ENCODE results near the gene ZDHHC14.

ZDHHC14 gene

GRCh38 chr6:157585274-157586087 is 204.5 kb downstream of the ZDHHC14 start:
- Histone ChIP-seq H3K27me3 (ENCODE audit: insufficient read depth, poor library complexity, severe bottlenecking) (no peaks in the 10 kb centered on the region), H3K27ac (replicated peaks) (no peak overlapping the region), H3K4me3 (replicated peaks; ENCODE audit: insufficient read depth, low read length) (no peak overlapping the region)
- no peak for DNase-seq (ENCODE audit: low read depth in 1 of 2, low spot score in 1 of 2)
- TF ChIP-seq GABPA (IDR thresholded peaks at IDR 0.05; ENCODE audit: low read depth): no peak
- no peak for TF ChIP-seq SPI1 (IDR thresholded peaks at IDR 0.05; ENCODE audit: borderline replicate concordance, low read depth)
- TF ChIP-seq, protein P1, sequence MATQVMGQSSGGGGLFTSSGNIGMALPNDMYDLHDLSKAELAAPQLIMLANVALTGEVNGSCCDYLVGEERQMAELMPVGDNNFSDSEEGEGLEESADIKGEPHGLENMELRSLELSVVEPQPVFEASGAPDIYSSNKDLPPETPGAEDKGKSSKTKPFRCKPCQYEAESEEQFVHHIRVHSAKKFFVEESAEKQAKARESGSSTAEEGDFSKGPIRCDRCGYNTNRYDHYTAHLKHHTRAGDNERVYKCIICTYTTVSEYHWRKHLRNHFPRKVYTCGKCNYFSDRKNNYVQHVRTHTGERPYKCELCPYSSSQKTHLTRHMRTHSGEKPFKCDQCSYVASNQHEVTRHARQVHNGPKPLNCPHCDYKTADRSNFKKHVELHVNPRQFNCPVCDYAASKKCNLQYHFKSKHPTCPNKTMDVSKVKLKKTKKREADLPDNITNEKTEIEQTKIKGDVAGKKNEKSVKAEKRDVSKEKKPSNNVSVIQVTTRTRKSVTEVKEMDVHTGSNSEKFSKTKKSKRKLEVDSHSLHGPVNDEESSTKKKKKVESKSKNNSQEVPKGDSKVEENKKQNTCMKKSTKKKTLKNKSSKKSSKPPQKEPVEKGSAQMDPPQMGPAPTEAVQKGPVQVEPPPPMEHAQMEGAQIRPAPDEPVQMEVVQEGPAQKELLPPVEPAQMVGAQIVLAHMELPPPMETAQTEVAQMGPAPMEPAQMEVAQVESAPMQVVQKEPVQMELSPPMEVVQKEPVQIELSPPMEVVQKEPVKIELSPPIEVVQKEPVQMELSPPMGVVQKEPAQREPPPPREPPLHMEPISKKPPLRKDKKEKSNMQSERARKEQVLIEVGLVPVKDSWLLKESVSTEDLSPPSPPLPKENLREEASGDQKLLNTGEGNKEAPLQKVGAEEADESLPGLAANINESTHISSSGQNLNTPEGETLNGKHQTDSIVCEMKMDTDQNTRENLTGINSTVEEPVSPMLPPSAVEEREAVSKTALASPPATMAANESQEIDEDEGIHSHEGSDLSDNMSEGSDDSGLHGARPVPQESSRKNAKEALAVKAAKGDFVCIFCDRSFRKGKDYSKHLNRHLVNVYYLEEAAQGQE (IDR thresholded peaks at IDR 0.05; ENCODE audit: insufficient replicate concordance, low read depth): no peak
- TF ChIP-seq, protein P2, sequence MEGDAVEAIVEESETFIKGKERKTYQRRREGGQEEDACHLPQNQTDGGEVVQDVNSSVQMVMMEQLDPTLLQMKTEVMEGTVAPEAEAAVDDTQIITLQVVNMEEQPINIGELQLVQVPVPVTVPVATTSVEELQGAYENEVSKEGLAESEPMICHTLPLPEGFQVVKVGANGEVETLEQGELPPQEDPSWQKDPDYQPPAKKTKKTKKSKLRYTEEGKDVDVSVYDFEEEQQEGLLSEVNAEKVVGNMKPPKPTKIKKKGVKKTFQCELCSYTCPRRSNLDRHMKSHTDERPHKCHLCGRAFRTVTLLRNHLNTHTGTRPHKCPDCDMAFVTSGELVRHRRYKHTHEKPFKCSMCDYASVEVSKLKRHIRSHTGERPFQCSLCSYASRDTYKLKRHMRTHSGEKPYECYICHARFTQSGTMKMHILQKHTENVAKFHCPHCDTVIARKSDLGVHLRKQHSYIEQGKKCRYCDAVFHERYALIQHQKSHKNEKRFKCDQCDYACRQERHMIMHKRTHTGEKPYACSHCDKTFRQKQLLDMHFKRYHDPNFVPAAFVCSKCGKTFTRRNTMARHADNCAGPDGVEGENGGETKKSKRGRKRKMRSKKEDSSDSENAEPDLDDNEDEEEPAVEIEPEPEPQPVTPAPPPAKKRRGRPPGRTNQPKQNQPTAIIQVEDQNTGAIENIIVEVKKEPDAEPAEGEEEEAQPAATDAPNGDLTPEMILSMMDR (IDR thresholded peaks at IDR 0.05; ENCODE audit: insufficient read depth, low read length): no peak
- no peak for TF ChIP-seq POLR2AphosphoS5 (IDR thresholded peaks at IDR 0.05; ENCODE audit: low read depth)

DNA sequence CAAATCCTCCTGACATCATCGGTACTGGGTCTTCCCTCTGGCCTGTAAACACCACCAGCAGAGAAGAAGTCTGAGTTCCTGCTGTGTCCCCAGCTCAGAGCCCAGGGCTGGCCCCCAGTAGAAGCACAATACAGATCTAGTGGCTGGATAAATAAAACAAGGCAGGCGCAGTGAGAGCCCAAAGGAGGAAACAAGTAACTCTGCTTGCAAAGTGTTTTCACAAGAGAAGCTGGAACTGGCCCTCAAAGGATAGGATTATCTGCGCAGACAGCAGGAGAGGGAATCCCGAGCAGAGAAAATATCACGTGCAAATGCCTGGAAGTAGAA is 205.1 kb downstream of the ZDHHC14 start:
- Histone ChIP-seq H3K27ac (replicated peaks) (no peak overlapping the region), H3K27me3 (ENCODE audit: insufficient read depth, poor library complexity, severe bottlenecking) (no peaks in the 10 kb centered on the region), H3K4me3 (replicated peaks; ENCODE audit: insufficient read depth, low read length) (no peak overlapping the region)
- DNase-seq (ENCODE audit: low read depth in 1 of 2, low spot score in 1 of 2): no peak
- TF ChIP-seq SPI1 (IDR thresholded peaks at IDR 0.05; ENCODE audit: borderline replicate concordance, low read depth) (no peak), POLR2AphosphoS5 (IDR thresholded peaks at IDR 0.05; ENCODE audit: low read depth) (no peak), GABPA (IDR thresholded peaks at IDR 0.05; ENCODE audit: low read depth) (no peak)
- TF ChIP-seq, protein P1 (IDR thresholded peaks at IDR 0.05; ENCODE audit: insufficient replicate concordance, low read depth): no peak
- TF ChIP-seq, protein P2 (IDR thresholded peaks at IDR 0.05; ENCODE audit: insufficient read depth, low read length): no peak

- Histone ChIP-seq H3K27me3 (ENCODE audit: insufficient read depth, poor library complexity, severe bottlenecking) (no peaks in the 10 kb centered on the region), H3K27ac (replicated peaks) (no peak overlapping the region), H3K4me3 (replicated peaks; ENCODE audit: insufficient read depth, low read length) (no peak overlapping the region)
- DNase-seq (ENCODE audit: low read depth in 1 of 2, low spot score in 1 of 2): no peak
- TF ChIP-seq, protein P2 (IDR thresholded peaks at IDR 0.05; ENCODE audit: insufficient read depth, low read length): no peak
- no peak for TF ChIP-seq POLR2AphosphoS5 (IDR thresholded peaks at IDR 0.05; ENCODE audit: low read depth)
- TF ChIP-seq, protein P1 (IDR thresholded peaks at IDR 0.05; ENCODE audit: insufficient replicate concordance, low read depth): no peak
- TF ChIP-seq SPI1 (IDR thresholded peaks at IDR 0.05; ENCODE audit: borderline replicate concordance, low read depth): no peak
- TF ChIP-seq GABPA (IDR thresholded peaks at IDR 0.05; ENCODE audit: low read depth): no peak
Measured at GRCh38 chr6:157586476-157587126, 205.6 kb downstream of the ZDHHC14 start.
